ENCODE measurements around the gene KCNH1. TPM values are rescaled to one million over a fixed set of nuclear protein-coding genes. Genes with fewer than 3 reads are reported as not detected.

KCNH1 gene
- total and polyA plus RNA-seq, 2 of the 4 experiments (the other 2 are of a cell fraction) = 0.27 to 0.54 TPM

- peak; percentile 99 for TF ChIP-seq CTCF (conservative IDR thresholded peaks at IDR 0.05; ENCODE audit: low read depth, low read length)
- TF ChIP-seq RAD21 (IDR thresholded peaks at IDR 0.05; ENCODE audit: low read length) = peak; percentile 96
- no peak for TF ChIP-seq MXI1 (IDR thresholded peaks at IDR 0.05; ENCODE audit: borderline replicate concordance, low read depth, low read length)
- TF ChIP-seq SMC3 (IDR thresholded peaks at IDR 0.05; ENCODE audit: low read depth, low read length) = peak; percentile 99
- no peak; the same call in 1 of the 2 replicates for TF ChIP-seq CHD1 (IDR thresholded peaks at IDR 0.05; ENCODE audit: low read depth, low read length)
- TF ChIP-seq USF2 (IDR thresholded peaks at IDR 0.05; ENCODE audit: low read depth, low read length) = no peak
- no peak for TF ChIP-seq RCOR1 (IDR thresholded peaks at IDR 0.05; ENCODE audit: insufficient replicate concordance, low read length)
These were observed at the start of gene KCNH1 (continued) for GRCh38 chr1:211133836-211134669.
